HG02798 (cell line): Measurements from ENCODE around the gene CEP57L1.

Experiments used
- ATAC-seq: cut with Tn5 transposase; IDR thresholded peaks from one replicate; pipeline ENCODE4 v1.9.1; 2021; ENCODE audit warnings: mild to moderate bottlenecking; ENCODE audit not compliant: unreplicated experiment, poor library complexity

Gene CEP57L1

DNA sequence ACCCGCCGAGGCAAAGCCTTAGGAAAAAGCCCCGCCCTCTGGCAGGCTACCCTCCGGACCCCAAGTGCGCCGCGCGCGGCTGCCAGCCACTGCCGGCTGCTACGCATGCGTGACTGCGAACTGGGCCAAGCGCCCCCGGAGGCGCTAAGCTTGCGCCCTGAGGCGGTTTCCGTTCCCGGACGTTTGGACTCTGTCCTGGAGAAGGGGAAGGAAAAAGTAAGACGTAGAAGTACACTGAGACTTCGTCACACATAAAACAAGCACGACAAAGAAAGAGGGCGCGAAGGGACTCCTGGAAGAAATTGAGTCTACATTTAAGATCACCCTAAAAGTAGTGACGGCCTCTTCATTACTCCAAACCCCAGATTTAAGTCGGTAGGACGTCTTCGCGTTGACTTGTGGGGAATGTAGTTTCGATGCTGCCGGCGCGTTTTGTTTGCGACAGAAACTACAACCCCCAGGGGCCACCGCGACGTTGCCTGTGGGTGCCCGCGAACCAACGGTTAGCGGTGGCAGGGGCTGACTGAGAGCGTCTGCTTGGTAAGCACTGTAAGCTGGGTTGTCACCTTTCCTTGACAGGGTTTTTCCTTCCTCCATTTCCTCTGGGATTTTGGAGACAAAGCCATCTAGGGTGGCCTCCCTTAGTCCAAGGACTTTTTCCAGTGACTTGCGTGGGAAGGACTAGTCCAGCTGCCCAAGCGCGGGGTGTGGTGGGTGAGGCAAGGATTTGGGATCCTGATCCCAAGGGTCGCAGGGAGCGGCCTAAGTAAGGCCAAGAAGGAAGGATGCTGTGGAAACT, at the start of gene CEP57L1:
TSS of gene CEP57L1 (plus strand) at position 472 of the 799 bp plus-strand sequence. CDS start 49,715 bp downstream, outside the sequence.
- ATAC-seq: peak; percentile 78

DNA sequence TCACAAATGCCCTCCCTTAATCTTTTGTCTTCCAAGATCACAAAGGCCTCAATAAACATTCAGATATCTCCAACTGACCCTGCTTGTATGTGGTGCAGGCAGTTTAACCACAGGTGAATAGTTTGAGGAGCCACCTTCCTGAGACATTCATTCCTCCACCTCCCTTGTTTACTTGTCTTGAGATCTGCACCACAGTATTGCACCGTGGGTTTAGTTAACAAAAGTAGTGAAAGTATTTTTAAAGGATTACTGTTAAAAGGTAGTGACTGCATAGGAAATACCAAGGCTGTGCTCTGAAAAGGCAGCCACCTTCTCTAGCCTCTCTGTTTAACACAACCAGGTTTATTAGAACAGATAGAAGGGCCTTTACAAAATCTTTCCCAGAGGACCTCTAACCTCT, 47.1 kb upstream of the CEP57L1 start:
- no peak for ATAC-seq

DNA sequence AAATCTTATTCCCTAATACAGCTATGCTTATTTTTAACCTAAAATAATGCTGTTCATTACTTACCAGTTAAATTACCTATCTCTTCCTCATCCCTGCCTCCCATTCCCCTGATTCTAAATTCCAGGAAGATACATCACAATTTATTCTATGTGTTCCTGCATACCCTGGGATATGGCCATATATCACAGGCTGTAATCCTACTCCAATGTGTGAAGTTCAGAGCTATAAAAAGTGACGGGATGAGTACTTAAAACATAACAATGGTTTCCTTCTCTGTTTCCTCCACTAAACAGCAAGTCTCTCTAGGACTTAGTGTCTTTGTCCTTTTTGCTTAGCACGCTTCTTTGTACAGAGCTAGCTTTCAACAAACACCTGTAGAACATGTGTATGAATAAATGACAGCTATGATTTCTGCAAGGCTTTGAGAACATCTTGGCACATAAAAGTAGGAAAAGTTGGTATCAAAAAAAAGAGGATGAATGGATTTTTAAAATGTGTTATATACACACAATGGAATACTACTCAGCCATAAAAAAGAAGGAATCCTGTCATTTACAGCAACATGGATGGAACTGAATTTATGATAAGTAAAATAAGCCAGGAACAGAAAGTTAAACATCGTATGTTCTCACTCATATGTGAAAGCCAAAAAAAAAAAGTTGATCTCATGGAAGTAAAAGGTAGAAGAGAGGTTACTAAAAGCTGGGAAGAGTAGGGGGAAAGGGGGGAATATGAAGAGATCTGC, 46.5 kb upstream of the CEP57L1 start:
- no peak for ATAC-seq

DNA sequence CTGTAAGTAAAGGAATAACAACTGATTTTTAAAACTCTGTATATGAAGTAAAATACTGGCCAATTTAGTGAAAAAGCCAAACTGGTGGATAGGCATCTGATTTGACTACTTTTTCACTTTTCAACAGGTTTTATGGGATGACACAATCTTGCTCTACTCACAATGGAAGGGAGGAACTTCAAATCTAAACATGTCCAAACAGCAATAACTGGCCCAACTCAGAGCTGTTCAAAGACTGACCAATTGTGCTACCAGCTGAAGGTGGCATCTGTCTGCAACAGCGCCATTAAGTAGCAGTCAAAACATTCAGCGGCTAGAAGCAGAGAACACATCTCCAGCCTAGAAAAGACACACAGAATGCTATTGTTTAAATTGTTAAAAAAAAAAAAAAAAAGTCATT, 45.3 kb upstream of the CEP57L1 start:
- ATAC-seq: no peak

DNA sequence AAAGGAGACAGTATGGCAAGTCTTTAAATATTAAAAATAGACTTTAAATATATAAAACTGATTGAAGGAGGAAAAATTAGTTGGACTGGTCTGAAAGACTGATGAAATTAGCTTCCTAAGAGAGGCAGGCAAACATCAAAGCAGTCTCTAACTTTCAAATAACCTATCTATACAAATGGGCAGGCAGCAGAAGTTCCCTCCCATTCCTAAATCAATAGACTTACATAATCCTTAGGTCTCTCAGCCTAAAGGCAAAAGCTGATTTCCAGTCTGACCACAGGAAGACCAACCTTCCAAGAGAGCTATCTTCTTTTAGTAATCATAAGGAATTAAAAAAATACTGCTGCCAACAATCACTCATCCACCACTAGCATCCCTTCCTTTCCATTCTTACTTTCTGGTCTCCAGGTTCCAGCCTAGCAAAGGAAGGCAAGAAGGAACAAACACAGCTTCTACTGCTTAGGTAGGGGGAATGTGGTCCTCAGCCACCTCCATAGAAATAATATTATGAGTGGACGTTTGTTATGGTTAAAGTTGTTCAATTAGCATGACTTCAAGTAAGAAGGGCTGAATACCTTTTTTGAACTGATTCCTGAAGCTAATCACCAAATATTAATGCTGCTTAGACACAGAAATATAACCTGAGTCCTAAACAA, 44.7 kb upstream of the CEP57L1 start:
- no peak for ATAC-seq

DNA sequence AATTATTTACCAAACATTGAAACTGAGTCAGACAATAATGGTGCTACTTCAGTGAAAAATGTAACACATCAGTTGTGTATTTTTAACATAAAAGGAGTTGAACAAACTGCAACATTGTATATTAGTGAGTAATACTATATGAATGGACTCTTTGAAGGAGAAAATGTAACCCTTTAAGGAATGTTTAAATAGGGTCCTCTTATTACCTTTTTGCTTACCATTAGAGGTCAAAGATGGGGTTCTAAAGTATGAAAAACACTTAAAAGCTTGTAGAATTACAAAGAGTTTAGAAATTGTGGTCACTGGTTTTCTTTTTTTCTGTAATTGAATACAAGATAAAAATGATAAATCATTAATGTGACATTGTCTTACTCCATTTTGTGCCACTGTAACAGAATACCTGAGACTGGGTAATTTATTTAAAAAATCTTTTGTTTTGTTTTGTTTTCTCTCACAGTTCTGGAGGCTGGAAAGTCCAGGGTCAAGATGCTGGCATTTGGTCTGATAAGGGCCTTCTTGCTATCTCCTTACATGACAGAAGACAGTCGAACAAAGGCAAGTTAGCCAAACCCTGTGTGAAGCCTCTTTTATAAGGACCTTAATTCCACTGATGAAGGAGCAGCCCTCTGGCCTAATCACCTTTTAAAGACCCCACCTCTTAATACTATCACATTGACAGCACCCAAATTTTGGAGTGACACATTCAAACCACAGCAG, 43.8 kb upstream of the CEP57L1 start:
- no peak for ATAC-seq

DNA sequence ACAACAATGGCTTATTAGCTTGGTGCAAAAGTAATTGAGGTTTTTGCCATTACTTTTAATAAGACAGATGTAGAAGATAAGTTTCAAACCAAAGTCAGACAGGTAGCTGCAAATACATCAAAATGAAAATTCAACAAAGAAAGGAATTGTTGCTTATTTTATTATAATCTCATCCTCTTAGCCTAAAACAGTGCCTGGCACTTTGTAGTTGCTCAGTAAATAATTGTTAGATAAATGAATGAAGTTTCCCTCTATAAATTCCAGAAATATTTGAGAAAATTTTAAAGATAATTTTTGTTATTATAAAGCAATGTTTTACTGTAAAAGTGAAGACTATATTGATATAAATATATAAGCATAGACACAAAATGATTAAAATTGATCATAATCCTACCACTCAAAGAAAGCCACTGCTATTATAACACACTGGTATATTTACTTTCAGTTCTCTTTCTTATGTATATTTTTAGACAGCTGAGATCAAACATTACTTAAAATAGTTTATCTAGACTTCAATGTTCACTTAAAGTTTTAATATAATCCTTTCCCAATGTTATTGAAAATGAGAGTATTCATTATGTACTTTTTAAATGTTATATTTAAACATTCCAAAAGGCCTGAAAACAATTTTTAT, 43.2 kb upstream of the CEP57L1 start:
- ATAC-seq: no peak

DNA sequence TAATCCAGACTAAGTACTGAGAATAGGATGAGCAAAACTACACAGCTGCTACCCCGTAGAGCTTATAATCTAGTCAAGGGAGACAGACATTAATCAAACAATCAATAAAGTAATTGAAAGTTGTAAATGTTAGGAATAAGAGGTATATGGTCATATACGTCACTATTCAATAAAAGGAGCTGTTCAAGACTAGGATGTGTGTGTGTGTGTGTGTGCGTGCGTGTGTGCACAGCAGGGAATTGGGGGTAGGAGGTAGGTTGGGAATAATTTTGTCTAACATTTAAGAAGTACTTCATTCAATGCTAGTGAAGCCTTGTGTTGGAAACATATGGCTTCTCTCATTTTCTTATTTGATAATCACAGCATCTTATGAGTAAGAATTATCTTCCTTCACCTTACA, 42.5 kb upstream of the CEP57L1 start:
- ATAC-seq: no peak

DNA sequence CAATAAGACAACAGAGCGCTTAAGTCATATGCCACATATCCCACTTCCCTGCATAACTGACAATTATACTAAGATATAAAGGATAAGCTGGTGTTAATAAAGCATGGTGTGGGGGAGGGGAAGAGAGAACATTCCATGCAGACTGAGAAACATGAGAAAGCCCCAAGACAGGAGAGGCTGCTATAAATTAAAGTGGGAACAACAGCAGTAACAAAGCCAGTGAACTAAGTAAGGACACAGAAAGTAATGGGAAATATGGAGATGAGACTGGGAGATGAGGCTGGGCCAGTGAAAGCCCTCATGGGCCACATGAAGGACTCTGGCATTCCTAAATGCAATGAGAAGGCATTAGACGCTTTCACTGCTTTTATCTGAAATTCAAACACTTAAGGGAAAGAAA, 42.0 kb upstream of the CEP57L1 start:
- ATAC-seq: no peak

DNA sequence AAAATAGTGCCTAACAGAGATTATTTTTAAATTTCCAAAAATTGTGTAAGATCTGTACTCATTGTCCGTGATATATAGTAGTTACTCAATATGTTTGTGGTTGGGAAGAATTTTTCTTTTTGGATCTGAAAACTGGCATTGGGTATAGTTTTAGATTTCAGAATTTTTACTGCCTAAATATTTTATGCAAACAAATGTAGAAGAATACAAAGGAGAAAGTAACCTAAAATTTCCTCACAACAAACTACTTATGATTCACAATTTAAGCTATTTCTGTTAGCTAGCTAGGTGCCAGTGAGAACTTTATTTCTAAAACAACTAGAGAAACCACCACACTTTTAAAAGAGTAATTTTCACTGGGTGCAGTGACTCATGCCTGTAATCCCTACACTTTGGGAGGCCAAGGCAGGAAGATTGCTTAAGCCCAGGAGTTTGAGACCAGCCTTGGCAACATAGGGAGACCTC, 39.5 kb upstream of the CEP57L1 start:
- no peak for ATAC-seq

DNA sequence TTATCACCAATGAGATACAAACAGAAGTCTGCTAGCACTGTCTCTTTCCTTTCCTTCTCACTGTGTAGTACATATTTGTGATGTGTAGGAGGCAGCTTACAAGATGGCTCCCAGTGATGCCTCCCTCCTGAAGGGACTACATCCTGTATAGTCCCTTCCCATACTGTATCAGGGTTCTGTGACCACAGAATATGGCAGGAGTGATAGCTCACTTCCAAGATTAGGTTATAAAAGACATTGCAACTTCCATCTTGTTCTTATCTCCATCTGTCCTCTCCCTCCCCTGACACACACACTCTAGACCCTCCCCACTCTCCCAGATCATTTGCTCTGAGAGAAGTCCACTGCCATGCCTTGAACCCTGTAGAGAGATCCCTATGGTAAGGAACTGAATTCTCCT, 38.6 kb upstream of the CEP57L1 start:
- no peak for ATAC-seq

DNA sequence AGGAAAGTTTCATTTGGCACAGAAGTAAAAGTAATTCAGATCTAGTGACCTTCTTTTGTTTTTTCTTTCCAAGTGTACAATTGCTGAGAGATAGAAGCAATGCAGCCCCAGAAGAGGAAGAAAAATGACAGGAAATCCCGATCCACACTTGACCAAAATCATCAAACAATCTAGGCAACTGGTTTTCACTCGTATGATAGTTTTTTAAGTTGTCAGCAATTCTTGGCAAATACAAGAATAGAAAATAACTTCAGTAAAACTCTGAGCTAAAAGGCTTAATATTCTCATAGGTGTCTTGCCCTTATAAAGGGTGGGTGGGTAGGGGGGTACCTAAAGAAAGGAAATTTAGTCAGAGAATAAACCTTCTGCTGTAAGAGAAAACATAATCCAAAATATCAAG, 36.7 kb upstream of the CEP57L1 start:
- ATAC-seq: no peak

DNA sequence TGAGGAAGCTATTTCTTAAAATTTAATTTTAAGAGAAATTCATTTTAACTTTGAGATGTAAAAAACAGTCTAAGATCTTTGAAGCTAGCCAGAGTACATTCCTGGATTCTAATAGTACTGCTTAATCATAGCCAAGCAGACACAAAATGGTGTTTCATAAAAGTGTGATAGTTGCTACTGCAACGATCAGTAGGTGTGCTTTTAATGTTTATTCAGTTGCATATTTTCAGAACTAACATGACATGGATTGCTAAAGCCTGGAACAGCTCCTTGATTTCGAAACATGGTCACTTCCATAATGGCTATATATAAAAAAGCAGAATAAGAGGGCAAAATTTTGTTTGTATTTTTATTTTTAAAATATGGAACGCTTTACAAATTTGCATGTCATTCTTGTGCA, 36.2 kb upstream of the CEP57L1 start:
- no peak for ATAC-seq

DNA sequence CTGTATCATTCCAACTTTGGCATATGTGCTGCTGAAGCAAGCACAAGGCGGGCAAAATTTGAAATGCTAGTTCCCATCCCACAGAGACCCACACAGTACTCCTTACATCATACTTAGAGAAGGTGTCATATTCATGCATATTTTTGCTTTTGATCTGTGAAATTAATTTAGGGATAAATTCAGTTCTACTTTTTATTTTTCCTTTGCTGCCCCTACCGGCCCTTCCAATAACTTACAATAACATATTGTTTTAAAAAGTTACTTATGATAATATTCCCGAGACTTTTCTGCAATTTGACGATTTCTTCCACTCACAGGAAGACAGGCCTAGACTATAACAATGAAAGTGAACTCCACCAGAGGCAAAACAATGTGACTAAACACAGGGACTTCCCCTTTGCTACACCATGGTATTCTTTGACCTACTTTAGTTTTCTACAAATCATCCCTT, 35.7 kb upstream of the CEP57L1 start:
- ATAC-seq: peak; percentile 57

DNA sequence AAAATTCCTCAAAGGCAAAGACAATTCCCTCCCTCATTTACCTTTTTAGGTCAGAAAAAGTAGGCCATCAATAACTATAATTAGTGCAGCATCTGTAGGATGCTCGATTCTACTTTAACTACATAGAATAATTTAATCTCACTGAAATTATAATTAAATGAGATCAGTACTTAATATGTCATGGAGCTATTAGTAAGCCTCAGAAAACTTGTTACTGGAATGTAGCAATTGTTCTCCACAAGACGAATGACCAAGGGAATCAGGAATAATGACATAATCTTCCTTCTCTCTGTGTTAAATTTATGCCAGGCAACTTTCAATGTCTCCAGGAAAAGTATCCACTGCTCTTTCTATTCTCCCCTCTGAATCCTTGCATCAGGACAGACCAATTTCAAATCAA, 34.7 kb upstream of the CEP57L1 start:
- ATAC-seq: no peak

DNA sequence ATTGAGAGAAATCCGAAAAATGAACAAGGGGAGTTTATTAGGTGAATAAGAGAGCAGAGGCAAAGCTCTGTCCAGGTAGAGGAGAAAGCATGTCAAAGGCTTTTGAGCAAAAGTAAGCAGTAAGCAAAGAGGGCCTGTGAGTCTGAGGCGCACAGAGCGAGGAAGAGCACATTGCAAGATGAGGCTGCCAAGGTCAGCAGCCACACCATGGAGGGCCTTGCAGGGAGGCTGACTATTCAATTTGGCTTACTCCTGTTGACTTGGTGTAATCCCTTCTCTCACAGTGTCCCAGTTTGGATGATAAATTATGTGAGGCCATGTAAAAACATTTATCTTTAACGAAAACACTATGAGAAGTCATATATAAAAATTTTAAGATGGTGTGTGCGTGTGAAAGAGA, 33.1 kb upstream of the CEP57L1 start:
- no peak for ATAC-seq

DNA sequence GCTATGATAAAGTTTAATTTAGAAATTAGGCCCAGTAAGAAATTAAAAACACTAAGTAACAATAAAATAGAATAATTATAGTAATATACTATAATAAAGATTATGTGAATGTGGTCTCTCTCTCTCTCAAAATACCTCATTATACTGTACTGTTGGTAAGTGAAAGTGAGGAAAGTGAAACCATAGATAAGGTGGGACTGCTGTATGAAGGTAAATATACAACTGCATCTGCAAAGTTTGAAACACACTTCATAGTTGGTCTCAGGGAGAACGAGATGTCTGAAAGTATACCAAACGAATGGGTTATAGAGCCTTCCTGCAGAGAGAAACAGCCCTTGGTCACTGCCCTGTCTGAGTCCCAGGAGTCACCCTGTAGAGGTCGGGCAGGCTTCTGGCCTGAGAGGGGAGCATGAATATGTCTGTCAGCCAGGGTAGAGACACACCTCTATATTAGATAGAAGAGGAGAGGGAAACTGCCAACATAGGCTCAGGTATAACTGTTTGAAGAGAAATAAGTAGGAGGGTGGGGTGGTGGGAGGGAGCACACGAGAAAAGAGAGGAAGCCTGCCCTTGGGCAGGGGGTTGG, 32.4 kb upstream of the CEP57L1 start:
- no peak for ATAC-seq

DNA sequence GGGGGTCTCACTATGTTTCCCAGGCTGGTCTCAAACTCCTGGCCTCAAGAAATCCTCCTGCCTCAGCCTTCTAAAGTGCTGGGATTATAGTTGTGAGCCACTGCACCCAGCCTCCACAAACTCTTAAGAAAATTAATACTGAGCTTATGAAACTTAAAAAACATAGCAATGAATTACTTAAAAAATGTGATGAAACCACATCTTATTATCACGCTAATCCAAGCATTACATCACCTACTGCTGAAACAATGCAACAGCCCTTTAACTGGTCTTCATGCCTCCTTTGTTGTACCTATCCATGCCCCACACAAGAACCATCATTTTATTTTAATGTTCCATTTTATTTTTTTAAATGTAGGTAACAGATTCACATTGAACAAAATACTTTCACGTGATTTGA, 25.6 kb upstream of the CEP57L1 start:
- no peak for ATAC-seq

DNA sequence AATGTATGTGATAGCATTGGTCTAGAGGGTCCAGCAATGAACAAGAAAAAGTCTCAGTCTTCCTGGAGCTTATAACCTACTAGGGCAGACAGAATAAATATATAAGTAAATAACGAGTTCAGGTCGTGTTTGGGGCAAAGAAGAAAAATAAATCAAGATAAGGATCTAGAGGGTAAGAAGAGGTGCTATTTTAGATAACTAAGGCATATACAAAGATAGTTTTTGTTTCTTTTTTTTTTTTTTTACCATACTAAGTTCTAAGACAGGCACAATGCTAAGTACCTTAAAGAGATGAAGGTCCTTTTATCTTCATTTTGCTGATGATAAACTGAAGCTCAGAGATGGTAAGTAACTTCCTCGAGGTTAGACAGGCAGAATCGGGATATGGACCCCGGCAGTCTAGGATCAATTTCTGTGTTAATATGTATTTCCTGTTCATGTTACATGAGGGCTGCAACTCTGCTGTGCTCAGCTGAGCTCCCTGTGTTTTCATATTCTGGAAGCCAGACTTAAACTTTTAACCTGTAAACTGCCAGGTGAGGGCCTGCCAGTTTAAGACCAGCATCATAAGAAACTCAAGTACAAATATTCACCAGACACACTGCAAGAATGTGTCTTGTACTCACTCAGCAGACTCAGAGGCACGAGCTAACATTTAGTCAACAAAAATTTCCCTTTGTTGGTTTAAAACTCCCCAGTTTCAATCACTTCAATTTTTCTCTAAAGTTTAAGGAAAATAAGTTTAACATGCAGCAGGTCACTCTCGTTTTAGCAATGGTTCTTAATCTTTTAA, 24.0 kb upstream of the CEP57L1 start:
- no peak for ATAC-seq
